Sigmoid colon (tissue), 7 donors: ENCODE data around the gene TEX44. TPM values are rescaled to one million over a fixed set of nuclear protein-coding genes. Genes with fewer than 3 reads are reported as not detected.
"Not testable (repeated sequence)": the region's sequence is repeated elsewhere in the genome, so short reads cannot be mapped to it uniquely, and the experiment has no call there.

ENCODE experiments used
- DNase-seq: peaks from one replicate; pipeline ENCODE4 v3.0.0-alpha.2; 2019
- H3K27ac ChIP-seq, 4 donors: fragments of 200-600 bp; sonication (generic); one replicate each; pipeline ENCODE4 v1.5.1; 2016 to 2019; ENCODE audit warnings: mild to moderate bottlenecking in 1 of 4
- H3K27me3 ChIP-seq, 3 donors: fragments of 200-600 bp; sonication (generic); one replicate each; pipeline ENCODE4 v1.5.1; 2019; ENCODE audit warnings: mild to moderate bottlenecking in 1 of 3
- H3K36me3 ChIP-seq, 4 donors: fragments of 200-600 bp; sonication (generic); one replicate each; pipeline ENCODE4 v1.5.1; 2016 to 2019
- H3K4me1 ChIP-seq, 4 donors: fragments of 200-600 bp; sonication (generic); one replicate each; pipeline ENCODE4 v1.5.1; 2017 to 2019
- H3K4me3 ChIP-seq, 4 donors: fragments of 200-600 bp; sonication (generic); one replicate each; pipeline ENCODE4 v1.5.1; 2017 to 2019; ENCODE audit warnings: mild to moderate bottlenecking in 2 of 4, moderate library complexity in 1 of 4
- H3K9me3 ChIP-seq, 4 donors: fragments of 200-600 bp in 3 of 4; sonication (generic) in 3 of 4; one replicate each; pipeline versions ENCODE4 v1.5.1 to v1.6.1; 2013 to 2019
- EP300 ChIP-seq, 4 donors: sonication (generic); formaldehyde crosslinking; IDR thresholded peaks; one replicate each; pipeline ENCODE4 v1.6.1; 2017; ENCODE audit warnings: antibody characterized with exemption in 4 of 4
- POLR2A ChIP-seq, 2 donors: fragments of 450-650 bp; IDR thresholded peaks; one replicate each; pipeline ENCODE4 v1.6.1; 2016; ENCODE audit warnings: antibody characterized with exemption in 2 of 2, mild to moderate bottlenecking in 2 of 2, moderate library complexity in 2 of 2
- POLR2AphosphoS5 ChIP-seq, 4 donors: sonication (generic); formaldehyde crosslinking; IDR thresholded peaks; one replicate each; pipeline ENCODE4 v1.6.1; 2017; ENCODE audit warnings: antibody characterized with exemption in 4 of 4
- whole genome bisulfite sequencing, 2 donors: extraction: QIAGEN DNeasy Blood & Tissue Kit; methylation state at CpG; one replicate each; pipeline ENCODE4 v1.1.7; 2013; 5-methylcytosine and 5-hydroxymethylcytosine counted together
- intact Hi-C: fragments of 100-400 bp; cut with DNase I; formaldehyde crosslinking; loops from one replicate; pipeline ENCODE4 v1.15.1; 2023
- polyA plus RNA-seq, 3 donors: library from polyadenylated mRNA; stranded (reverse); fragments of 200-250 nt; gene quantifications; one replicate each; pipeline ENCODE4 v1.2.3, GENCODE V29; 2013
- total RNA-seq, 4 donors: library from RNA; depleted of rRNA; stranded (reverse); fragments of >200 nt; gene quantifications; one replicate each; pipeline ENCODE4 v1.1.0, GENCODE V29; 2016
- TF ChIP-seq, protein P1 (sequence below), 4 experiments: fragments of 450-650 bp in 3 of 4; fragments of 200-600 bp in 1 of 4; IDR thresholded peaks; one replicate each; pipeline ENCODE4 v1.5.1; 2016 to 2019; ENCODE audit warnings: antibody characterized with exemption in 4 of 4, mild to moderate bottlenecking in 3 of 4, moderate library complexity in 2 of 4
- donor health status: healthy with polysubstance abuse.
- donor health status: Bipolar disorder and iron deficiency.
- donor health status: healthy.

Gene TEX44
- total and polyA plus RNA-seq, 7 donors: not detected

DNA sequence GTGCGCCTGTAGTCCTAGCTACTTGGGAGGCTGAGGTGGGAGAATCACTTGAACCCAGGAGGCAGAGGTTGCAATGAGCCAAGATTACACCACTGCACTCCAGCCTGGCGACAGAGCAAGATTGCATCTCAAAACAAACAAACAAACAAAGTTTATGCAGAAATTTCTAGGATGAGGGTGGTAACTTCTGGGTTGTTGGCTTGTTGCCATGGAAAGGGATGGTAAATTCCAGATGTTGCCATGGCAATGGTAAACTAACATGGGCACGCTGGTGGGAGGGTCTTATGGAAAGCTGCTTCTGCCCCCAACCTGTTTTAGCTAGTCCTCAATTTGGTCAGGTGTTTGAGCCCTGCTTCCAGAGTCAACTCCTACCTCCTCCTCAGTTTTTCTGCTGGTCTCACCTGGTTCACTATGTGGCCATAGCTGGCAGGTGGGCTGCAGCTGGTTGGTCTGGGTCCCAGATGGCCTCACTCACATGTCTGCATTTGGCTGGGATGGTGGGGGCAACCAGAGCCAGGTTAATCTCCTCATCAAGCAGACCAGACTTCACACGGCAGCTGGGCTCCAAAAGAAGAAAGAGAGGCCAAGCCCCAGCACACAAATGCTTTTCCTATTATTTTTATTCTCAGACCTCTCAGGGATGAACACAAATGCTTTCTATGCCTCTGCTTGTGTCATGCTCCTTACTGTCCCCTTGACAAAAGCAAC, 26.6 kb upstream of the TEX44 start:
- no peaks in the 10 kb centered on the region for H3K9me3 ChIP-seq
- no peak overlapping the region for H3K27ac ChIP-seq
- H3K36me3 ChIP-seq: no peaks in the 10 kb centered on the region
- no peaks in the 10 kb centered on the region for H3K4me1 ChIP-seq
- 63 to 80% methylated on average over 4 of the region's 4 CpGs for WGBS, 2 donors
- H3K27me3 ChIP-seq: no peaks in the 10 kb centered on the region
- no peak overlapping the region for H3K4me3 ChIP-seq
- TF ChIP-seq EP300 (IDR thresholded peaks at IDR 0.05) (no peak), POLR2A (IDR thresholded peaks at IDR 0.05) (no peak), POLR2AphosphoS5 (IDR thresholded peaks at IDR 0.05) (no peak)
- TF ChIP-seq, protein P1, sequence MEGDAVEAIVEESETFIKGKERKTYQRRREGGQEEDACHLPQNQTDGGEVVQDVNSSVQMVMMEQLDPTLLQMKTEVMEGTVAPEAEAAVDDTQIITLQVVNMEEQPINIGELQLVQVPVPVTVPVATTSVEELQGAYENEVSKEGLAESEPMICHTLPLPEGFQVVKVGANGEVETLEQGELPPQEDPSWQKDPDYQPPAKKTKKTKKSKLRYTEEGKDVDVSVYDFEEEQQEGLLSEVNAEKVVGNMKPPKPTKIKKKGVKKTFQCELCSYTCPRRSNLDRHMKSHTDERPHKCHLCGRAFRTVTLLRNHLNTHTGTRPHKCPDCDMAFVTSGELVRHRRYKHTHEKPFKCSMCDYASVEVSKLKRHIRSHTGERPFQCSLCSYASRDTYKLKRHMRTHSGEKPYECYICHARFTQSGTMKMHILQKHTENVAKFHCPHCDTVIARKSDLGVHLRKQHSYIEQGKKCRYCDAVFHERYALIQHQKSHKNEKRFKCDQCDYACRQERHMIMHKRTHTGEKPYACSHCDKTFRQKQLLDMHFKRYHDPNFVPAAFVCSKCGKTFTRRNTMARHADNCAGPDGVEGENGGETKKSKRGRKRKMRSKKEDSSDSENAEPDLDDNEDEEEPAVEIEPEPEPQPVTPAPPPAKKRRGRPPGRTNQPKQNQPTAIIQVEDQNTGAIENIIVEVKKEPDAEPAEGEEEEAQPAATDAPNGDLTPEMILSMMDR (IDR thresholded peaks at IDR 0.05): no peak
- intact Hi-C loops: no loop called here
- no peak for DNase-seq

DNA sequence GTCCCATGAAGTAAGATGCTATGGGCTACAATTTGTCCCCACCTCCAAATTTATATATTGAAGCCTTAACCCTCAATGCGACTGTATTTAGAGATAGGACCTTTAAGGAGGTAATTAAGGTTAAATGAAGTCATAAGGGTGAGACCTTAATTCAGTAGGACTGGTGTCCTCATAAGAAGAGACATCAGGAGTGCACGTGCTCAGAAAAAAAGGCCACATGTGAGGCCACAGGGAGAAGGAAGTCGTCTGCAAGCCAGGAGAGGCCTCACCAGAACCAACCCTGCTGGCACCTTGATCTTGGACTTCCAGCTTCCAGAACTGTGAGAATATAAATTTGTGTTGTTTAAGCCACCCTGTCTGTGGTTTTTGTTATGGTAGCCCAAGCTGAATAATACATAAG, 25.5 kb upstream of the TEX44 start:
- intact Hi-C loops: no loop called here
- WGBS, 2 donors: 90% methylated on average over 3 of the region's 3 CpGs

DNA sequence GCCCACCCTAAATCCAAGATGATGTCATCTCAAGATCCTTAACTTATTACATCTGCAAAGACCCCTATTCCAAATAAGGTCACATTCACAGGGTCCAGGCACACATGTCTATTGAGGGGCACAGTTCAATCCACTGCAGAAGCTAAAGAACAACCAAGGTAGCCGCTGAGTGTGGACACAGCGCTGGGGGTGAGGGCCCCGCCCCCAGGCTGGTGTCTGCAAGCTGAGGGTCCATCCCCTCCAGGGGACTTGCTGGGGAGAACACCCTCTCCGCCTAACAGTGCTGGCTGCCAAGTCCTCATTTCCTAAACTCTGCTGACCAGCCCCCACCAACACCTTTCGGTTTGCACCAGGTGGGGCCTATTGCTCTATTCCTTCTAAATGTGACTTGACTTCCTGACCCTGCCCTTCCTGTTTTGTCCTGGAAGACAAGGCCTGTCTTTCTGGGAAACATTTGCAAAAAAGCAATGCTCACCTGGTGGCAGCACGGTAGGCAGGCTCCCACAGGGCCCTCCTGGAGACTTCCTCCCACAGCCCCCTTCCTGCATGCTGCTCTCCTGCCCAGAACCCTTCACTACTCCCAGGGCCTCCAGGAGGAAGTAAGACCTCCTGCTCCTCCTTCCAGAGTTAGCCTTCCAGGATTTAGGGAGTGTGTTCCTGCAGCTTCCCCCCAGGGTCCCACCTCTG, 24.4 kb upstream of the TEX44 start:
- WGBS, 2 donors: 75 to 77% methylated on average over 6 of the region's 6 CpGs
- intact Hi-C loops: no loop called here
- no peak overlapping the region for H3K4me3 ChIP-seq

More for the DNA sequence above, 25.5 kb upstream of the TEX44 start:
- no peaks in the 10 kb centered on the region for H3K27me3 ChIP-seq
- DNase-seq: no peak
- no peak overlapping the region for H3K27ac ChIP-seq
- H3K4me1 ChIP-seq: no peaks in the 10 kb centered on the region
- TF ChIP-seq POLR2AphosphoS5 (IDR thresholded peaks at IDR 0.05) (no peak), EP300 (IDR thresholded peaks at IDR 0.05) (no peak)
- H3K4me3 ChIP-seq: no peak overlapping the region
- H3K9me3 ChIP-seq: no peaks in the 10 kb centered on the region
- no peaks in the 10 kb centered on the region for H3K36me3 ChIP-seq

GRCh38 chr2:231568785-231569435, 23.8 kb upstream of the TEX44 start:
- TF ChIP-seq, protein P1 (IDR thresholded peaks at IDR 0.05): no peak
- no peak for TF ChIP-seq POLR2AphosphoS5 (IDR thresholded peaks at IDR 0.05)
- TF ChIP-seq EP300 (IDR thresholded peaks at IDR 0.05): no peak
- no peak for TF ChIP-seq POLR2A (IDR thresholded peaks at IDR 0.05)
- no peaks in the 10 kb centered on the region for H3K36me3 ChIP-seq
- intact Hi-C loops: no loop called here
- no peaks in the 10 kb centered on the region for H3K9me3 ChIP-seq
- H3K4me3 ChIP-seq: no peak overlapping the region
- no peak for DNase-seq
- no peaks in the 10 kb centered on the region for H3K4me1 ChIP-seq
- H3K27ac ChIP-seq: no peak overlapping the region
- no peaks in the 10 kb centered on the region for H3K27me3 ChIP-seq
- 79 to 84% methylated on average over 7 of the region's 7 CpGs for WGBS, 2 donors

More for the DNA sequence above, 24.4 kb upstream of the TEX44 start:
- TF ChIP-seq POLR2A (IDR thresholded peaks at IDR 0.05) (no peak), POLR2AphosphoS5 (IDR thresholded peaks at IDR 0.05) (no peak), EP300 (IDR thresholded peaks at IDR 0.05) (no peak)
- TF ChIP-seq, protein P1 (IDR thresholded peaks at IDR 0.05): no peak
- Histone ChIP-seq H3K9me3 (no peaks in the 10 kb centered on the region), H3K36me3 (no peaks in the 10 kb centered on the region), H3K27me3 (no peaks in the 10 kb centered on the region), H3K4me1 (no peaks in the 10 kb centered on the region), H3K27ac (no peak overlapping the region)
- no peak for DNase-seq

GRCh38 chr2:231570915-231571314, 21.7 kb upstream of the TEX44 start:
- intact Hi-C loops, H3K36me3 ChIP-seq: not testable (repeated sequence)
- 79 to 90% methylated on average over 5 of the region's 5 CpGs for WGBS, 2 donors

More at GRCh38 chr2:231570915-231571314, 21.7 kb upstream of the TEX44 start:
- not testable (repeated sequence) for H3K27ac ChIP-seq, H3K4me3 ChIP-seq, H3K27me3 ChIP-seq, H3K4me1 ChIP-seq, H3K9me3 ChIP-seq, DNase-seq
